Measurements from ENCODE around the gene SLC46A1.

GRCh38 chr17:28350271-28350670 lies 55.7 kb downstream of the SLC46A1 start:
- TF ChIP-seq ARNT (IDR thresholded peaks at IDR 0.05) (no peak), CTBP1 (IDR thresholded peaks at IDR 0.05; ENCODE audit: borderline replicate concordance) (no peak), PKNOX1 (IDR thresholded peaks at IDR 0.05) (no peak), SP1 (IDR thresholded peaks at IDR 0.05) (no peak), ZNF384 (IDR thresholded peaks at IDR 0.05) (no peak), BHLHE40 (IDR thresholded peaks at IDR 0.05; ENCODE audit: borderline replicate concordance) (no peak), ELF4 (IDR thresholded peaks at IDR 0.05) (no peak), TARDBP (IDR thresholded peaks at IDR 0.05) (no peak), SUZ12 (IDR thresholded peaks at IDR 0.05) (no peak), L3MBTL2 (conservative IDR thresholded peaks at IDR 0.05) (no peak)

Measured in HEK293T (cell line).